ENCODE measurements around the gene CBX1. TPM values are rescaled to one million over a fixed set of nuclear protein-coding genes. Genes with fewer than 3 reads are reported as not detected.
A peak's percentile ranks its signal among the peaks of the same experiment; 100 is the strongest.

CBX1 gene
- polyA plus RNA-seq, 1 experiment = 68.2 TPM

DNA sequence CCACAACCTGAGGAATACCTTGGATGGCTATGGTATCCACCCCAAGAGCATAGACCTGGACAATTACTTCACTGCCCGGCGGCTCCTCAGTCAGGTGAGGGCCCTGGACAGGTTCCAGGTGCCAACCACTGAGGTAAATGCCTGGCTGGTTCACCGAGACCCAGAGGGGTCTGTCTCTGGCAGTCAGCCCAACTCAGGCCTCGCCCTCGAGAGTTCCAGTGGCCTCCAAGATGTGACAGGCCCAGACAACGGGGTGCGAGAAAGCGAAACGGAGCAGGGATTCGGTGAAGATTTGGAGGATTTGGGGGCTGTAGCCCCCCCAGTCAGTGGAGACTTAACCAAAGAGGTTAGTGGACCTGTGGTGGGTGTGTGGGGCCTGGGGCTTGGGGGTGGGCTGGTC is 50.0 kb downstream of the CBX1 start:
- Histone ChIP-seq H3K27me3 (ENCODE audit: control insufficient read depth, insufficient read depth, low read length) (no peaks in the 10 kb centered on the region), H3K27ac (ENCODE audit: low read depth, low read length) (peak overlapping the region; percentile 87), H3K4me3 (ENCODE audit: low read depth, low read length) (peak overlapping the region; percentile 44), H3K9me3 (ENCODE audit: control insufficient read depth, insufficient read depth, low read length) (no peaks in the 10 kb centered on the region; the same call in 1 of the 2 replicates)
- ChIA-PET POLR2A (no interaction called here), CTCF (interaction anchor here (1.5 to 4.6 kb wide), 2 partner anchors 25 to 29 kb away, joined by 5 to 33 read pairs; no protein-coding TSS in a partner anchor)
- TF ChIP-seq, protein P1, sequence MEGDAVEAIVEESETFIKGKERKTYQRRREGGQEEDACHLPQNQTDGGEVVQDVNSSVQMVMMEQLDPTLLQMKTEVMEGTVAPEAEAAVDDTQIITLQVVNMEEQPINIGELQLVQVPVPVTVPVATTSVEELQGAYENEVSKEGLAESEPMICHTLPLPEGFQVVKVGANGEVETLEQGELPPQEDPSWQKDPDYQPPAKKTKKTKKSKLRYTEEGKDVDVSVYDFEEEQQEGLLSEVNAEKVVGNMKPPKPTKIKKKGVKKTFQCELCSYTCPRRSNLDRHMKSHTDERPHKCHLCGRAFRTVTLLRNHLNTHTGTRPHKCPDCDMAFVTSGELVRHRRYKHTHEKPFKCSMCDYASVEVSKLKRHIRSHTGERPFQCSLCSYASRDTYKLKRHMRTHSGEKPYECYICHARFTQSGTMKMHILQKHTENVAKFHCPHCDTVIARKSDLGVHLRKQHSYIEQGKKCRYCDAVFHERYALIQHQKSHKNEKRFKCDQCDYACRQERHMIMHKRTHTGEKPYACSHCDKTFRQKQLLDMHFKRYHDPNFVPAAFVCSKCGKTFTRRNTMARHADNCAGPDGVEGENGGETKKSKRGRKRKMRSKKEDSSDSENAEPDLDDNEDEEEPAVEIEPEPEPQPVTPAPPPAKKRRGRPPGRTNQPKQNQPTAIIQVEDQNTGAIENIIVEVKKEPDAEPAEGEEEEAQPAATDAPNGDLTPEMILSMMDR (IDR thresholded peaks at IDR 0.05; ENCODE audit: low read depth, low read length) = no peak
- DNase-seq (ENCODE audit: low read depth, low spot score) = no peak

DNA sequence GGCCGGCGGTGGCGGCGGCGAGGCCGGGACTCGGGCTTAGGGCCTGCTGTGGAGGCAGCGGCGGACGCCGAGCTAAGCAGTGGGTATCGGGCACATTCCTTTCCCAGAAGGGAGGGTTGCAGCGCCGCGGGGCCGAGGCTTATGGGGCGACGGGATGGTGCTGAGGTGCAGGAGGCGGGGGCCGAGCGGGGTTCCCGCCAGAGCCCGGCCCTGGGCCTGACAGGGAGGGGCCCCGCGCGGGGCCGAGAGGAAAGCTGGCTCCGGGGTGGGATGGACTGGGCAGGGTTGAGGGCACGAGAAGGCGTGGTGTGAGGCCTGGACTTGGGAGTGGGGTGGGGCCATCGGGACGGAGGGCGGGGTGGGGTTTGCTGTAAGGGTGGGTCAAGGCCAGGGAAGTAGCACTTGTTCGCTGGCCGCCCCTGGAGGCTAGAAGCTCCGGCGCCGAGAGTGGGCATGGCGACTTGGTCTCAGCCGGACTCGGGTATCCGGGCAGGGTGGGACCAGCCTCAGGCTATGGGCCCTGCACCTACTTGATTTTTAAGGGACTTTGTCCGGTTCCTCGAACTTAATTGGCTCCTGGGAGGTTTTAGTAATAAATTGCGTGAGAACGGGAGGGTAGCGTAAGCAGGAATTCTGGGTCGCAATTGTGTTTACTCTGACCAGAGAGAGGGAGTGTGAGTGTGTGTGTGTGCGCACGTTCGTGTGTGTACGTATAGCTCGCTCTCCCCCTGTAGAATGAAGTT is 52.7 kb downstream of the CBX1 start:
- TF ChIP-seq, protein P1 (IDR thresholded peaks at IDR 0.05; ENCODE audit: low read depth, low read length) = no peak
- Histone ChIP-seq H3K27me3 (ENCODE audit: control insufficient read depth, insufficient read depth, low read length) (no peaks in the 10 kb centered on the region), H3K9me3 (ENCODE audit: control insufficient read depth, insufficient read depth, low read length) (no peaks in the 10 kb centered on the region; the same call in 1 of the 2 replicates), H3K4me3 (ENCODE audit: low read depth, low read length) (peak overlapping the region; percentile 84), H3K27ac (ENCODE audit: low read depth, low read length) (peak overlapping the region; percentile 90)
- peak; percentile 72 for DNase-seq (ENCODE audit: low read depth, low spot score)
- ChIA-PET CTCF (interaction anchor here (0.6 to 4.6 kb wide), 7 partner anchors 12 to 172 kb away, joined by 3 to 33 read pairs (median 5); partner anchors contain the start of gene CDK5RAP3), POLR2A (interaction anchor here (0.6 to 2.8 kb wide), 23 partner anchors 8 to 949 kb away, joined by 3 to 22 read pairs (median 5); partner anchors contain the start of genes ATP5MC1, CBX1, CDK5RAP3 and IGF2BP1)

DNA sequence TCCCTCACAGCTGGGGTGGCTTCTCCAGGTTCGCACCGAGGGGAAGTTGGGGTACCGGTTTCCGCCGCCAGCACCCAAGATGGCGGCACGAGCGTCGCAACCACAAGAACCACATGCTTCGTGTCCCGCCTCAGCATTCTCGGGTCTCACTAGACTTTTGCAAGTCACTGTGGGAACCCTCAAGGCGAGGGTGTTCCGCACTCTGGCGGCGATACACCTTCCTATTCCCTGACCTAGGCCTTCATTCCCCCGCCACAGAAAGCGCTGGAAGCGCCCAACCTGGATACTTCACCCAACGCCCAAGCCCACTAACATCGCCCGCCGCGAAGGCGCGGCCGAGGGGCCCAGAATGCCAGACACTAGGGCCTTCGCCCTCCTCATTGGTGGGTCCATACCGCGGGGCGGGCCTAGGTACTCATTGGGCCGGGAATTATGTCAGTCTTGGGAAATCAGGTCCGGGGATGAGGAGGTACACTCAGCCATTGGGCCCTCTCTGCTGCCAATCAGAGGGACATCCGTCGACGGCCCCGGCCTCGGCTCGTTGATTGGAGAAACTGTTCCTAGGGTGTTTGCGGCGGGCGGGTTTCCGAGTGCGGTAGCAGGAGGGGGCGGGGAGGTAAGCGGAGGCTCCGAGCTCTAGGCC is 53.4 kb downstream of the CBX1 start, which contains the start of gene NFE2L1:
TSS of gene NFE2L1 (plus strand) at position 619 of the 643 bp plus-strand sequence. CDS start 2,760 bp downstream, outside the sequence.
- no peaks in the 10 kb centered on the region; the same call in 1 of the 2 replicates for H3K9me3 ChIP-seq (ENCODE audit: control insufficient read depth, insufficient read depth, low read length)
- no peaks in the 10 kb centered on the region for H3K27me3 ChIP-seq (ENCODE audit: control insufficient read depth, insufficient read depth, low read length)
- CTCF ChIA-PET = interaction anchor here (0.6 to 4.6 kb wide), 6 partner anchors 11 to 77 kb away, joined by 3 to 33 read pairs (median 7); partner anchors contain the start of gene CDK5RAP3
- POLR2A ChIA-PET = interaction anchor here (0.6 to 2.8 kb wide), 21 partner anchors 10 to 550 kb away, joined by 3 to 22 read pairs (median 5); partner anchors contain the start of genes CBX1, CDK5RAP3 and SNX11
- peak within 1 kb of the TSS; percentile 98 for H3K27ac ChIP-seq (ENCODE audit: low read depth, low read length)
- TF ChIP-seq, protein P1 (IDR thresholded peaks at IDR 0.05; ENCODE audit: low read depth, low read length) = no peak
- peak within 1 kb of the TSS; percentile 94 for H3K4me3 ChIP-seq (ENCODE audit: low read depth, low read length)
- DNase-seq (ENCODE audit: low read depth, low spot score) = peak; percentile 99

DNA sequence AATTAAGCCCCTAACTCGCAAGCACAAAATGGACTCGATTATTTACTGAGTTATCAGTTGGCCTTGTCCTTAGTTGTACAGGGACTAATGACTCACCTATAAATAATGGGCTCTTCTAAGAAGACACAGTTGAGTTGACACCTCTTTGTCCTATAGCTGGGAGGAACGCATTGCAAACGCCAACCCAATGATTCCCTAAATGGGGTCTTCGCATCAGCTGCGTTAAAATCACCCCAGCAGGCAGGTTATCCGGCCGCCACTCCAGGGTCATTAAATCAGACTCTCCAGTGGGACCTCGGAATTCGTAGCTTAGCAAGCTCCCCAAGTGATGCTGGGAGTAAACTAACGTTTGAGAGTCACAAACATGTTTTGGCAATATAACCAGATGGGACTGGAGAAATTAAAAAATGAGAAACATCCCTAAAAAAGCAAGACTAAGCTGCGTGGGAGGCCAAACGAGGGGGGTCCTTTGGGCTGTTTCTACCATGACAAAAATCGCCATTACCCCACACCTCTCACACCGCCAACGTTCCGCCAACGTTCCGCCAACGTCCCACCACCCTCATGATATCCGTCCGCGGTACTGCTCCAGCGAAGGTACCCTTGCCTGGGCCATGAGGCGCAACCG is 54.1 kb downstream of the CBX1 start:
- H3K4me3 ChIP-seq (ENCODE audit: low read depth, low read length) = peak overlapping the region; percentile 94
- ChIA-PET CTCF (interaction anchor here (0.6 to 4.6 kb wide), 4 partner anchors 11 to 33 kb away, joined by 5 to 33 read pairs (median 10); no protein-coding TSS in a partner anchor), POLR2A (interaction anchor here (0.7 to 2.8 kb wide), 10 partner anchors 11 to 152 kb away, joined by 3 to 22 read pairs (median 7); partner anchors contain the start of gene CBX1)
- H3K9me3 ChIP-seq (ENCODE audit: control insufficient read depth, insufficient read depth, low read length) = no peaks in the 10 kb centered on the region; the same call in 1 of the 2 replicates
- TF ChIP-seq, protein P1 (IDR thresholded peaks at IDR 0.05; ENCODE audit: low read depth, low read length) = no peak
- no peak for DNase-seq (ENCODE audit: low read depth, low spot score)
- no peaks in the 10 kb centered on the region for H3K27me3 ChIP-seq (ENCODE audit: control insufficient read depth, insufficient read depth, low read length)
- peak overlapping the region; percentile 98 for H3K27ac ChIP-seq (ENCODE audit: low read depth, low read length)

All from AG04450 (cell line).